ENCODE measurements around the gene ZNF473.
"Not testable (repeated sequence)": the region's sequence is repeated elsewhere in the genome, so short reads cannot be mapped to it uniquely, and the experiment has no call there.

Gene ZNF473

GRCh38 chr19:50051228-50051895 is 25.6 kb downstream of the ZNF473 start:
- DNase-seq: not testable (repeated sequence)

DNA sequence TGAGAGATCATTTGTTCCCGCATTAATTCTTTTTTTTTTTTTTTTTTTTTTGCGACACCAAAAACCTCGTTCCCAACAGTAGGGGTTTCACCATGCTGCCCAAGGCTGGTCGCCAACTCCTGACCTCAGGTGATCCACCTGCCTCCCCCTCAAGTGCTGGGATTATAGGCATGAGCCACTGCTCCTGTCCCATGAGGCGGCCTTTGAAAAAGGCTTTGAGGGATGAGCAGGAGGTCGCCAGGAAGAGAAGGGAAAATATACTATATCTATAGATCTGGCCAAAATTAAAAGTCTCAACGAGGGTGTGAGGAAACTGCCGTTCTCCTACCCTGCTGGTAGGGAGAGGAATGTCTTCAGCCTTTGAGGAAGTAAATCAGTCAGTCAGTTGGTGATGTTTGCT is 26.2 kb downstream of the ZNF473 start:
- DNase-seq: no peak

GRCh38 chr19:50053119-50053518 is 27.3 kb downstream of the ZNF473 start:
- DNase-seq: no peak

DNA sequence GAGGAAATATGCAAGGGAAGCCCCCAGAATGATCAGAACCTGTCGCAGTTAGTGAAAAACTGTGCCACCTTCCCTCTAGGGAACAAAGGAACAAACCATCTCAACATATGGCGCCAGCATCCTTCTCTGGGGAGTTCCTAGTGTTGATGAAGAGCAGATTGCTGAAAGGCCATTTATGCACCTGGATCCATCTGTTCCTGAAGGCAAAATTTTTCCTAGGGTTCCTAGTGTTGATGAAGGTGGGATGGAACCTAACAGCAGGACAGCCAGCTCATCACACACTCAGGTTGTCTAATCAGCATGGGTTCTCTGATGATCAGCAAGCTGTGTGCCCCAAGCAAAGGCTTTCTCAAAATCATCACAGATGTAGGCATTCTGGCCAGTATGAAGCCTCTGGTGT is 32.6 kb downstream of the ZNF473 start:
- no peak for DNase-seq

GRCh38 chr19:50059045-50059444 is 33.2 kb downstream of the ZNF473 start:
- no peak for DNase-seq

- DNase-seq: no peak
These were observed 34.3 kb downstream of the ZNF473 start for GRCh38 chr19:50060107-50060506.

GRCh38 chr19:50061650-50062049 is 35.8 kb downstream of the ZNF473 start:
- DNase-seq: no peak

- DNase-seq: no peak
These were observed 40.1 kb downstream of the ZNF473 start for GRCh38 chr19:50065938-50066337.

DNA sequence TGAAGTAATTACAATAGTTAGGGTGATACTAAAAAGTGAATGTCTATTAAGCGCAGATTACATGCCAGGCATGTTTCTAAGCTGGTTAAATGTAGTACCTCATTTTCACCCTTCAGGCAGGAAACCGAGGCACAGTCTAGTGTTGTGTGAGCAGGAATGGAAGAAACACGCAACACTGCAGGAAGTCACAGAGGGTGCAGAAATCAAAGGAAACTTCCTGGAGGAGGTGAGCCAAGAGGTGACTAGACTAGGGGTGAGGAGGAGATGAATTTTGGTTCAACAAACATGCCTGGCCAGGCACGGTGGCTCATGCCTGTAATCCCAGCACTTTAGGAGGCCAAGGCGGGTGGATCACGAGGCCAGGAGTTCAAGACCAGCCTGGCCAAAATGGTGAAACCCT is 41.8 kb downstream of the ZNF473 start:
- DNase-seq: no peak

GRCh38 chr19:50068382-50068781 is 42.6 kb downstream of the ZNF473 start:
- not testable (repeated sequence) for DNase-seq

- not testable (repeated sequence) for DNase-seq
These were observed 49.3 kb downstream of the ZNF473 start for GRCh38 chr19:50075076-50075475.

- DNase-seq: not testable (repeated sequence)
These were observed 50.0 kb downstream of the ZNF473 start for GRCh38 chr19:50075644-50076372.

DNA sequence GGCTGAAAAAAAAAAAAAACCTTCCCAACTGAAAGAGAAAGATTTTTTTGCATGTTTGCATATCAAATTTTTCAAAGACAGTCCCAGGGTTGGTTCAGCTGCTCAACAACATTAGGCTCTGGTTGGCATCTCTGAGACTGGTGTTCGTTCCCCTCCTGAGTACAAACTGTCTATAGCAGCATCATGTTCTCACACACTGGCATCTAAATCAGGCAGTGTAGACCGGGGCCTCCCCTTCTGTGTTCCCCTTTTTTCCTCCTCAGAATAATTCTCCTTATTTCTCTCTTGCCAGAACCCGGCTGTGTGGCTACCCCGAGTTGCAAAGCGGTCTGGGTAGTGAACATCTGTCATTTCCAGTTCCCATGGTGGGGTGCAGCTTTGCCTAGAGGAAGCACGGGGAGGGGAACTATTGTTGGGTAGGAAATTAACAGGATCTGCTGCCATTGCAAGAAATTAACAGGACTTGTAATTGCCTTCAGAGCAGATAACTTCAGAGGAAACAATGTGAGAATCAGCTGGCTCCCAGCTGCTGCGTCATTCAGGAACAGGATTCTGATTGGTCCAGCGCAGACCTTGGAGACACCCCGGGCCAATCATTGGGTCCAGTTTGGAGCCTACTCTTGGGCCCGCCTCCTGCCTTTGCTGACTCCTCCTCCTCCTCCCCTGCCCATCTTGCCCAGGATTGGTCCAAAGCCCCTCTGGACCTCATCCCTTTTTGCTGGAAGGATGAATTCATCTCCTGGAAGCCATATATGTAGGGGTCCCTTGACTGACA is 51.0 kb downstream of the ZNF473 start:
- not testable (repeated sequence) for DNase-seq

- DNase-seq: not testable (repeated sequence)
These were observed 53.2 kb downstream of the ZNF473 start for GRCh38 chr19:50079014-50079413.

GRCh38 chr19:50084440-50084839 is 58.6 kb downstream of the ZNF473 start:
- not testable (repeated sequence) for DNase-seq

DNA sequence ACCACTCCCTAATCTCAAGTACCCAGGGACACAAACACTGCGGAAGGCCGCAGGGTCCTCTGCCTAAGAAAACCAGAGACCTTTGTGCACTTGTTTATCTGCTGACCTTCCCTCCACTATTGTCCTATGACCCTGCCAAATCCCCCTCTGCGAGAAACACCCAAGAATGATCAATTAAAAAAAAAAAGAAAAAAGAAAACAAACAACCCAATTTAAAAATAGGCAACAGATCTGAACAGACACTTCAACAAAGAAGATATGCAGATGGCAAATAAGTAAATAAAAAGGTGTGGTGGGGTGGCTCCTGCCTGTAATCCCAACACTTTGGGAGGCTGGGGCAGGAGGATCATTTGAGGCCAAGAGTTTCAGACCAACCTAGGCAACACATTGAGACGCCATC is 61.3 kb downstream of the ZNF473 start:
- not testable (repeated sequence) for DNase-seq

DNA sequence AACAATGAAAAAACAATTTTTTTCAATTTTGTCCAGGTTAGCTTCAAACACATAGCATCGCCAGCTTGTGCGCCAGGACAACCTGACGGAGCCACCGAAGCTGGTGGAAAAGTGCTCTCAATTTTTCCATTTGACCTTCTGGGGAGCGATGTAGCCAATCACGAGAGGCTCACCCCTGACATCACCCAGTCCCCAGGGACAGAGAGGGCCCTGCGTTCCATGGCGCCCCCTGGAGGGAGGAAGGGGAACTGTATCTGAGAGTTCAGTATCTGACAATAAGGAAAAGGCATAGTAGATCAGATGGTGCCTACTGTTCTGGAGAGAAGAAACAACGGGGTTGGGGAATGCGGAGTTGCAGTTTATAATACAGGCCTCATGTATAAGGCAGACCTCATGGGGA is 64.9 kb downstream of the ZNF473 start:
- DNase-seq: not testable (repeated sequence)

DNA sequence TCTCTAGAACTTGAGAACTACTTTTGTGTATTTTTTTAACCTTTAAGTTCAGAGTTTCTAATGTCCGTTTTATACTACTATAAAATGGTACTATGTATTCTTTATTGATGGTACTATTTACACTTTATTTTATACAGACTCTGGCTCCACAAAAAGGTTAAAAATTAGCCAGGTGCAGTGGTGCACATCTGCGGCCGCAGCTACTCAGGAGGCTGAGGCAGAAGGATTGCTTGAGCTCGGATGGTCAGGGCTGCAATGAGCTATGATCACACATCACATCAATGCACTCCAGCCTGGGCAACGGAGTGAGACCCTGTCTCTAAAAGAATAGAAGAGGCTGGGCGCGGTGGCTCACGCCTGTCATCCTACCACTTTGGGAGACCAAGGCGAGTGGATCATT is 66.0 kb downstream of the ZNF473 start:
- DNase-seq: not testable (repeated sequence)

- DNase-seq: not testable (repeated sequence)
These were observed 66.8 kb downstream of the ZNF473 start for GRCh38 chr19:50092597-50092996.

DNA sequence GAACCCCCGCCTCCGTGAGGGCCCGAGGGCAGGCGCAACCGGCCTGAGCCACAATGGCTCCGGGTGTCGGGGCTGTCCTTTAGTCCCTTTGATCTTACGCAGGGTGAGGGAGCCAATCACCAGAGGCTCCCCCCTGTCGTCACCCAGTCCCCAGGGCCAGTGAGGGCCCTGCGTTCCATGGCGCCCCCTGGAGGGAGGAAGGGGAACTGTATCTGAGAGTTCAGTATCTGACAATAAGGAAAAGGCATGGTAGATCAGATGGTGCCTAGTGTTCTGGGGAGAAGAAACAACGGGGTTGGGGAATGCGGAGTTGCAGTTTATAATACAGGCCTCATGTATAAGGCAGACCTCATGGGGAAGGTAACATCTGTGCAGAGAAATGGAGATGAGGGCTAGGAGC is 72.1 kb downstream of the ZNF473 start:
- DNase-seq: not testable (repeated sequence)

DNA sequence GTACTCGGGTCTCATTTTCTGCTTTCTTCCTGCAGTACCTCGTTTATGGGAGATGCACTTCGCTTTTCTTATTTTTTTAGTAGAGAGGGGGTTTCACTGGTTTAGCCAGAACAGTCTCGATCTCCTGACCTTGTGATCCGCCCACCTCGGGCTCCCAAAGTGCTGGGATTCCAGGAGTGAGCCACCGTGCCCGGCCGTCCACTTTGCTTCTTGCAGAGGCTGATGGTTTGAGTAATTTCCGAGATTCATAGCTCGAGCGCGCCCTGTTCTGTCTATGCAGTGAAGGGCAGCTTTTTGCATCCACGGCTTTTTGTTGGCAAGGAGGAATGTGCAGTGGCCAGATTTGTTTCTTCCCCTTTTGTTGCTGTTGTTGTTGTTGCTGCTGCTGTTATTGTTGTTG is 73.1 kb downstream of the ZNF473 start:
- DNase-seq: not testable (repeated sequence)

- not testable (repeated sequence) for DNase-seq
These were observed 73.9 kb downstream of the ZNF473 start for GRCh38 chr19:50099696-50100095.

DNA sequence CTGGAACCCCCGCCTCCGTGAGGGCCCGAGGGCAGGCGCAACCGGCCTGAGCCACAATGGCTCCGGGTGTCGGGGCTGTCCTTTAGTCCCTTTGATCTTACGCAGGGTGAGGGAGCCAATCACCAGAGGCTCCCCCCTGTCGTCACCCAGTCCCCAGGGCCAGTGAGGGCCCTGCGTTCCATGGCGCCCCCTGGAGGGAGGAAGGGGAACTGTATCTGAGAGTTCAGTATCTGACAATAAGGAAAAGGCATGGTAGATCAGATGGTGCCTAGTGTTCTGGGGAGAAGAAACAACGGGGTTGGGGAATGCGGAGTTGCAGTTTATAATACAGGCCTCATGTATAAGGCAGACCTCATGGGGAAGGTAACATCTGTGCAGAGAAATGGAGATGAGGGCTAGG is 75.1 kb downstream of the ZNF473 start:
- not testable (repeated sequence) for DNase-seq
